ENCODE results near the gene CDH7.

The CDH7 gene

GRCh38 chr18:65761636-65762295 lies 11.0 kb downstream of the CDH7 start:
- no peak for TF ChIP-seq Cebpa-rat (IDR thresholded peaks at IDR 0.05)
- no peaks in the 10 kb centered on the region for H4K20me1 ChIP-seq
- H3K4me3 ChIP-seq = no peak overlapping the region
- no peaks in the 10 kb centered on the region for H3K27me3 ChIP-seq
- H3K27ac ChIP-seq = no peak overlapping the region
- H3K4me2 ChIP-seq = no peak overlapping the region
- H3K4me1 ChIP-seq = no peaks in the 10 kb centered on the region
- H3K9me3 ChIP-seq (replicated peaks in 1 of 11) = no peaks in the 10 kb centered on the region
- no peak overlapping the region for H3K9ac ChIP-seq
- no peaks in the 10 kb centered on the region for H3K36me3 ChIP-seq

DNA sequence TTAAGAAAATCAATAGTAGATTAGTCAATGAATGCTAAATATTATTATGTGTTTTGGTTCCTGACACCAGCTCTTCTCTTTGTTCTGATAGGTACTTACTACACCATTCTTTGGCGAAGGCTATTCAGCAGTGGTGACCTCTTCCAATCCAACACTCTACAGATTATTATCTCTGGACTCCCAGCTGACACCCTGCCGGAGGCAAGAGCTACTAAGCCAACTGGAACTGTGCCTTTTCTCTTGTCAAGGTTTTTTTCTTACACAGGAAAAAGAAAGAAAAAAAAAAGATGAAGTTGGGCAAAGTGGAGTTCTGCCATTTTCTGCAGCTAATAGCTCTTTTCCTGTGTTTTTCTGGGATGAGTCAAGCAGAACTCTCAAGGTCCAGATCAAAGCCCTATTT lies 11.7 kb downstream of the CDH7 start:
- Histone ChIP-seq H3K27ac (no peak overlapping the region), H4K20me1 (no peaks in the 10 kb centered on the region), H3K9ac (no peak overlapping the region), H3K9me3 (replicated peaks in 1 of 11) (no peaks in the 10 kb centered on the region), H3K27me3 (no peaks in the 10 kb centered on the region), H3K4me3 (no peak overlapping the region), H3K4me2 (no peak overlapping the region), H3K36me3 (no peaks in the 10 kb centered on the region), H3K4me1 (no peaks in the 10 kb centered on the region)
- no peak for TF ChIP-seq Cebpa-rat (IDR thresholded peaks at IDR 0.05)

GRCh38 chr18:65767406-65767805 lies 16.6 kb downstream of the CDH7 start:
- H3K9me3 ChIP-seq (replicated peaks in 1 of 11) = no peaks in the 10 kb centered on the region
- no peaks in the 10 kb centered on the region for H4K20me1 ChIP-seq
- no peak overlapping the region for H3K9ac ChIP-seq
- no peak for TF ChIP-seq Cebpa-rat (IDR thresholded peaks at IDR 0.05)
- H3K4me1 ChIP-seq = no peaks in the 10 kb centered on the region
- no peak overlapping the region for H3K4me3 ChIP-seq
- no peaks in the 10 kb centered on the region for H3K27me3 ChIP-seq
- H3K4me2 ChIP-seq = no peak overlapping the region
- no peak overlapping the region for H3K27ac ChIP-seq
- no peaks in the 10 kb centered on the region for H3K36me3 ChIP-seq

- no peaks in the 10 kb centered on the region for H3K27me3 ChIP-seq
- H3K9ac ChIP-seq = no peak overlapping the region
- H3K27ac ChIP-seq = no peak overlapping the region
- H3K36me3 ChIP-seq = no peaks in the 10 kb centered on the region
- no peak for TF ChIP-seq Cebpa-rat (IDR thresholded peaks at IDR 0.05)
- H3K4me3 ChIP-seq = no peak overlapping the region
- no peak overlapping the region for H3K4me2 ChIP-seq
- H3K9me3 ChIP-seq (replicated peaks in 1 of 11) = no peaks in the 10 kb centered on the region
- no peaks in the 10 kb centered on the region for H4K20me1 ChIP-seq
- no peaks in the 10 kb centered on the region for H3K4me1 ChIP-seq
Observed at GRCh38 chr18:65768120-65768778, 17.4 kb downstream of the CDH7 start.

DNA sequence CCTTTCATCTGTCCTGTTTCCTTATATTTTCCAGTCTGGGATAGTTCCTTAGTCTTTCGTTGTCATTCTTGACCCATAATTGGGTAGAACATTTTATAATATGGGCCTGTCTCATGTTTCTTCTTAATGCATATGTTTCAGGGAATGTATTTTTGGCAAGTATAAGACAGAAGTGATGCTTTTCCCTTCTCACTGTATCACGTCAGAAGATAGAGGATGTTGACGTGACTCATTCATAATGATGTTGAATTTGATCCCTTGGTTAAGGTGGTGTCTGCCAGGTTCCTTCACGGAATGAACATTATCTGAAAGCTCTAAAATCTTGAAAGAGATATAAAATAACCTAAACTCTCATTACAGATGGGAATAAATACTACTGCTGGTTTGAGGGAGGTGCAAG lies 18.8 kb downstream of the CDH7 start:
- Histone ChIP-seq H3K9me3 (replicated peaks in 1 of 11) (no peaks in the 10 kb centered on the region), H3K27me3 (no peaks in the 10 kb centered on the region), H3K9ac (no peak overlapping the region), H3K4me1 (no peaks in the 10 kb centered on the region), H3K4me3 (no peak overlapping the region), H4K20me1 (no peaks in the 10 kb centered on the region), H3K36me3 (no peaks in the 10 kb centered on the region), H3K27ac (no peak overlapping the region), H3K4me2 (no peak overlapping the region)
- no peak for TF ChIP-seq Cebpa-rat (IDR thresholded peaks at IDR 0.05)

GRCh38 chr18:65786474-65786873 lies 35.7 kb downstream of the CDH7 start:
- Histone ChIP-seq H3K9ac (no peak overlapping the region), H3K4me1 (no peaks in the 10 kb centered on the region), H3K4me3 (no peak overlapping the region), H3K27me3 (no peaks in the 10 kb centered on the region), H3K9me3 (replicated peaks in 1 of 11) (no peaks in the 10 kb centered on the region), H3K4me2 (no peak overlapping the region), H3K27ac (no peak overlapping the region), H3K36me3 (no peaks in the 10 kb centered on the region), H4K20me1 (no peaks in the 10 kb centered on the region)
- TF ChIP-seq Cebpa-rat (IDR thresholded peaks at IDR 0.05) = no peak

GRCh38 chr18:65788373-65788772 lies 37.6 kb downstream of the CDH7 start:
- no peak overlapping the region for H3K4me3 ChIP-seq
- H3K27ac ChIP-seq = no peak overlapping the region
- TF ChIP-seq Cebpa-rat (IDR thresholded peaks at IDR 0.05) = no peak
- H3K9me3 ChIP-seq (replicated peaks in 1 of 11) = no peaks in the 10 kb centered on the region
- H4K20me1 ChIP-seq = no peaks in the 10 kb centered on the region
- no peak overlapping the region for H3K9ac ChIP-seq
- no peaks in the 10 kb centered on the region for H3K27me3 ChIP-seq
- no peaks in the 10 kb centered on the region for H3K36me3 ChIP-seq
- H3K4me1 ChIP-seq = no peaks in the 10 kb centered on the region
- no peak overlapping the region for H3K4me2 ChIP-seq

GRCh38 chr18:65790604-65791003 lies 39.8 kb downstream of the CDH7 start:
- Histone ChIP-seq H3K4me3 (no peak overlapping the region), H3K36me3 (no peaks in the 10 kb centered on the region), H3K27me3 (no peaks in the 10 kb centered on the region), H3K4me1 (no peaks in the 10 kb centered on the region), H4K20me1 (no peaks in the 10 kb centered on the region), H3K9me3 (replicated peaks in 1 of 11) (no peaks in the 10 kb centered on the region), H3K4me2 (no peak overlapping the region), H3K9ac (no peak overlapping the region), H3K27ac (no peak overlapping the region)
- peak in 2 of 11 experiments; percentile 17 to 51; a peak in 2 of 22 replicates for TF ChIP-seq Cebpa-rat (IDR thresholded peaks at IDR 0.05)

DNA sequence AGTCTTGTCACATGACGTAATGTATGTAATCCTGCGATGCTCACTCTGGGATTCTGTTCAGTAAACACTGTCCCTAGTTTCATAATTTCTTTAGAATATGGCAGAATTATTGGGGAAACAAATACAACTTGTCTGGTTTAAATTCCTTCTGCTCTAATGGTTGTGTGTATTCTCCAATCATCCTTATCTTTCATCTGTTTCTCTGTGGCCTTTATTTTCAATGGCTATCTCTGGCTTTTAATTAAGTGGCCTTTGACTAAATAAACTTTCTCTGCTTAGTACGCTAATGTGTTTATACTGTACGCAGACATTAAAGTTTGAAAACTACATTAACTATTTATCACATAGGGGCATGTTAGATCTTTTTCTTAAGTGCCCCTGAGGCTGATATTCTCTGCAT lies 40.9 kb downstream of the CDH7 start:
- H4K20me1 ChIP-seq = no peaks in the 10 kb centered on the region
- no peaks in the 10 kb centered on the region for H3K9me3 ChIP-seq (replicated peaks in 1 of 11)
- TF ChIP-seq Cebpa-rat (IDR thresholded peaks at IDR 0.05) = no peak
- H3K4me3 ChIP-seq = no peak overlapping the region
- H3K27me3 ChIP-seq = no peaks in the 10 kb centered on the region
- H3K9ac ChIP-seq = no peak overlapping the region
- H3K4me1 ChIP-seq = no peaks in the 10 kb centered on the region
- H3K27ac ChIP-seq = no peak overlapping the region
- no peak overlapping the region for H3K4me2 ChIP-seq
- no peaks in the 10 kb centered on the region for H3K36me3 ChIP-seq

DNA sequence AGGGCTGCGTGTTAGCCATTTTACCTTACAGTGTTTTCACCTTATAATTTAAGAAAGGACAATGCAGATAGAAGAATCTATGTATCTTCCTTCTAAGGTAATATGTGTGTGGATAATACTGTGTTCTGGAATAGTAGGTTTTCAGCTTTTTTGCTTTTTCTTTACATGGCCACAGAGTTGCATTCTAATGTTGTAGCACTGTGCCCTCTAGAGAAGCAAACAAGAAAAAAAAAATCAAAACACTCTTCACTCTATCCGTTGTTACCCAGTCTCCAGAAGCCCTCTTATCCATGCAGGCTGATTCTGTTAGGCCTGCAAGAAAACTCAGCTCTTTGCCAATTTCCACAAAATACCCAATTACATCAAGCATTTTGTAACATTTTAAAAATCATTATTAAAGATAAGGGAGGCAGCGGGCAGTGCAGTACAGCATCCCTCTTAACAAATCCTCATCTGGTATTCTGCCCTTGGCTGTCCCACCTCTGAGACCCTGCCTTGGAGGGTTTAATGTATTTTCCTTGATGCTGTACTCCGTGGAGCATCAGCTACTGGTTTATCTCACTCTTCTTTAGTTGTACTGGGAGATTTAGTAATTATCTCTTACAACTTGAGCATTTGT lies 41.8 kb downstream of the CDH7 start:
- Histone ChIP-seq H3K9ac (no peak overlapping the region), H3K4me1 (no peaks in the 10 kb centered on the region), H3K4me3 (no peak overlapping the region), H3K4me2 (no peak overlapping the region), H4K20me1 (no peaks in the 10 kb centered on the region), H3K27me3 (no peaks in the 10 kb centered on the region), H3K27ac (no peak overlapping the region), H3K9me3 (replicated peaks in 1 of 11) (no peaks in the 10 kb centered on the region), H3K36me3 (no peaks in the 10 kb centered on the region)
- no peak for TF ChIP-seq Cebpa-rat (IDR thresholded peaks at IDR 0.05)
